ENCODE results near the gene LRSAM1. TPM values are rescaled to one million over a fixed set of nuclear protein-coding genes. Genes with fewer than 3 reads are reported as not detected.

Gene LRSAM1
- total RNA-seq = 10.9 and 14.2 TPM in 2 replicates

GRCh38 chr9:127450830-127451607, at the start of gene LRSAM1, which contains the start of gene RPL12:
TSS of gene LRSAM1 (plus strand) at chr9:127451510. CDS start at chr9:127454528, 3,018 bp downstream.
TSS of gene RPL12 (minus strand) at chr9:127451406. CDS start at chr9:127451317, 89 bp downstream.

GRCh38 chr9:127423934-127424675, 27.2 kb upstream of the LRSAM1 start, which contains the start of gene ZNF79:
TSS of gene ZNF79 (plus strand) at chr9:127424382. CDS start at chr9:127424788, 406 bp downstream.

Small RNAs within 50 kb of the gene (small RNA-seq; reads per million reads assigned to genes)
- gene RF00019 (ENCODE audit: low replicate concordance) (not detected), gene SNORA65 (ENCODE audit: low replicate concordance) (254 reads per million, percentile 99 among the genes with 10 or more reads in this experiment)

Other genes starting within 250 kb of the LRSAM1 start
- 0.14 and 1.3 TPM in 2 replicates for gene GARNL3, start 186.7 kb upstream of the LRSAM1 start, total RNA-seq
- 4.3 and 5.0 TPM in 2 replicates for gene SLC2A8, start 54.3 kb upstream of the LRSAM1 start, total RNA-seq
- gene ZNF79, start 27.1 kb upstream of the LRSAM1 start, total RNA-seq = 14.4 and 17.2 TPM in 2 replicates
- 882 and 1,763 TPM in 2 replicates for gene RPL12, start 104 bp upstream of the LRSAM1 start, total RNA-seq
- gene STXBP1, start 160.8 kb downstream of the LRSAM1 start, total RNA-seq = 27.8 and 44.4 TPM in 2 replicates